Measurements from ENCODE around the gene UTS2.

Gene UTS2

GRCh38 chr1:7863756-7864328, 11.0 kb upstream of the UTS2 start:
- peak; percentile 33 to 75; a peak in 1 of 4 replicates for TF ChIP-seq REST (IDR thresholded peaks at IDR 0.05; ENCODE audit: insufficient read depth in 1 of 2, low read depth in 2 of 2, low read length in 2 of 2)
- no peak for TF ChIP-seq TAF1 (IDR thresholded peaks at IDR 0.05; ENCODE audit: borderline replicate concordance, insufficient read depth, low read length)
- TF ChIP-seq FOXP2 (optimal IDR thresholded peaks at IDR 0.05; ENCODE audit: borderline replicate concordance, extremely low read depth, extremely low read length, insufficient read depth): no peak

GRCh38 chr1:7862211-7863060, 9.6 kb upstream of the UTS2 start:
- TF ChIP-seq REST (IDR thresholded peaks at IDR 0.05; ENCODE audit: insufficient read depth in 1 of 2, low read depth in 2 of 2, low read length in 2 of 2) (no peak), TAF1 (IDR thresholded peaks at IDR 0.05; ENCODE audit: borderline replicate concordance, insufficient read depth, low read length) (no peak)

GRCh38 chr1:7861452-7861851, 8.6 kb upstream of the UTS2 start:
- TF ChIP-seq TAF1 (IDR thresholded peaks at IDR 0.05; ENCODE audit: borderline replicate concordance, insufficient read depth, low read length) (no peak), POLR2AphosphoS5 (IDR thresholded peaks at IDR 0.05; ENCODE audit: low read depth, low read length) (no peak), SIN3A (IDR thresholded peaks at IDR 0.05; ENCODE audit: borderline replicate concordance, insufficient read depth, low read length) (no peak), REST (IDR thresholded peaks at IDR 0.05; ENCODE audit: insufficient read depth in 1 of 2, low read depth in 2 of 2, low read length in 2 of 2) (no peak), FOXP2 (optimal IDR thresholded peaks at IDR 0.05; ENCODE audit: borderline replicate concordance, extremely low read depth, extremely low read length, insufficient read depth) (no peak)

- TF ChIP-seq FOXP2 (optimal IDR thresholded peaks at IDR 0.05; ENCODE audit: borderline replicate concordance, extremely low read depth, extremely low read length, insufficient read depth) (no peak), SIN3A (IDR thresholded peaks at IDR 0.05; ENCODE audit: borderline replicate concordance, insufficient read depth, low read length) (no peak), REST (IDR thresholded peaks at IDR 0.05; ENCODE audit: insufficient read depth in 1 of 2, low read depth in 2 of 2, low read length in 2 of 2) (no peak)
Observed at GRCh38 chr1:7860130-7860529, 7.3 kb upstream of the UTS2 start.

GRCh38 chr1:7859406-7859805, 6.5 kb upstream of the UTS2 start:
- no peak for TF ChIP-seq TAF1 (IDR thresholded peaks at IDR 0.05; ENCODE audit: borderline replicate concordance, insufficient read depth, low read length)
- TF ChIP-seq SIN3A (IDR thresholded peaks at IDR 0.05; ENCODE audit: borderline replicate concordance, insufficient read depth, low read length): no peak
- TF ChIP-seq FOXP2 (optimal IDR thresholded peaks at IDR 0.05; ENCODE audit: borderline replicate concordance, extremely low read depth, extremely low read length, insufficient read depth): no peak
- no peak for TF ChIP-seq REST (IDR thresholded peaks at IDR 0.05; ENCODE audit: insufficient read depth in 1 of 2, low read depth in 2 of 2, low read length in 2 of 2)
- no peak for TF ChIP-seq POLR2AphosphoS5 (IDR thresholded peaks at IDR 0.05; ENCODE audit: low read depth, low read length)

All from PFSK-1 (cell line).